ENCODE measurements around the gene GPR156. TPM values are rescaled to one million over a fixed set of nuclear protein-coding genes. Genes with fewer than 3 reads are reported as not detected.
"Not testable (repeated sequence)": the region's sequence is repeated elsewhere in the genome, so short reads cannot be mapped to it uniquely, and the experiment has no call there.

The GPR156 gene
- total and polyA plus RNA-seq, 10 of the 15 experiments (the other 5 are each of a cell fraction or from before 2014, with no cell fraction given): 0.08 to 0.15 (median 0.11) TPM; not detected in 6

- Histone ChIP-seq H3K27me3 (replicated peaks in 1 of 2; ENCODE audit: control insufficient read depth in 2 of 2, insufficient read depth in 2 of 2, low read length in 1 of 2) (no peaks in the 10 kb centered on the region), H3K36me3 (ENCODE audit: control insufficient read depth in 2 of 2, insufficient read depth in 2 of 2, low read length in 1 of 2) (peaks cover 1 to 6% of the 10 kb centered on the region in 2 experiments; a peak in 2 of 4 replicates), H2AFZ (ENCODE audit: control insufficient read depth, low read depth, low read length) (no peak overlapping the region), H3K4me3 (no peak overlapping the region), H3K9ac (ENCODE audit: control insufficient read depth, insufficient read depth, low read length) (no peak overlapping the region), H3K4me1 (ENCODE audit: control insufficient read depth, insufficient read depth, low read length) (no peaks in the 10 kb centered on the region), H3K79me2 (ENCODE audit: control insufficient read depth, insufficient read depth, low read length) (no peaks in the 10 kb centered on the region), H3K9me3 (replicated peaks; ENCODE audit: control insufficient read depth, insufficient read depth, low read length) (no peaks in the 10 kb centered on the region; the same call in 2 of the 3 replicates), H4K20me1 (ENCODE audit: control insufficient read depth, insufficient read depth) (no peaks in the 10 kb centered on the region), H3K27ac (ENCODE audit: control insufficient read depth, insufficient read depth) (no peak overlapping the region), H3K4me2 (ENCODE audit: control insufficient read depth, insufficient read depth) (no peak overlapping the region)
- whole genome bisulfite sequencing (ENCODE audit: insufficient coverage, insufficient replicate concordance, low lambda C conversion rate, missing lambda C conversion rate): 100% methylated on average over 1 of the region's 1 CpG
- DNase-seq (ENCODE audit: low read depth, low spot score) (no peak), FAIRE-seq (peak; percentile 52), ATAC-seq (peak; percentile 43; the same call in 1 of the 3 replicates)
- POLR2A ChIA-PET: no interaction called here
- RAD21 ChIA-PET (ENCODE audit: unreplicated experiment): no interaction called here
- TF ChIP-seq ATF7 (IDR thresholded peaks at IDR 0.05; ENCODE audit: low read depth): 0 out of 2 replicates have a peak, but pooled peaks have one; percentile 45
- no peak for TF ChIP-seq BMI1 (IDR thresholded peaks at IDR 0.05; ENCODE audit: borderline replicate concordance)
- SMC1A ChIA-PET (ENCODE audit: uncharacterized antibody, unreplicated experiment): no interaction called here
- no TSS peak for BruUV-seq (replicated peaks)
- in situ Hi-C loops (cut with MboI) (no loop called here), intact Hi-C loops (cut with micrococcal nuclease; ENCODE audit: unreplicated experiment) (no loop called here)
- CTCF ChIA-PET: no interaction called here
Measured at GRCh38 chr3:120324190-120324589, 39.2 kb upstream of the GPR156 start.

- peak; percentile 41 for ATAC-seq
- H3K4me1 ChIP-seq (ENCODE audit: control insufficient read depth, insufficient read depth, low read length); H3K36me3 ChIP-seq (ENCODE audit: control insufficient read depth in 2 of 2, insufficient read depth in 2 of 2, low read length in 1 of 2); FAIRE-seq; H4K20me1 ChIP-seq (ENCODE audit: control insufficient read depth, insufficient read depth); in situ Hi-C loops (cut with MboI); H2AFZ ChIP-seq (ENCODE audit: control insufficient read depth, low read depth, low read length); POLR2A ChIA-PET; H3K27ac ChIP-seq (ENCODE audit: control insufficient read depth, insufficient read depth); intact Hi-C loops (cut with micrococcal nuclease; ENCODE audit: unreplicated experiment); H3K27me3 ChIP-seq (replicated peaks in 1 of 2; ENCODE audit: control insufficient read depth in 2 of 2, insufficient read depth in 2 of 2, low read length in 1 of 2); H3K9me3 ChIP-seq (replicated peaks; ENCODE audit: control insufficient read depth, insufficient read depth, low read length); H3K4me3 ChIP-seq; BruUV-seq (replicated peaks); H3K9ac ChIP-seq (ENCODE audit: control insufficient read depth, insufficient read depth, low read length); DNase-seq (ENCODE audit: low read depth, low spot score); SMC1A ChIA-PET (ENCODE audit: uncharacterized antibody, unreplicated experiment); H3K79me2 ChIP-seq (ENCODE audit: control insufficient read depth, insufficient read depth, low read length); RAD21 ChIA-PET (ENCODE audit: unreplicated experiment); H3K4me2 ChIP-seq (ENCODE audit: control insufficient read depth, insufficient read depth); CTCF ChIA-PET: not testable (repeated sequence)
- 35% methylated on average over 4 of the region's 4 CpGs for WGBS (ENCODE audit: insufficient coverage, insufficient replicate concordance, low lambda C conversion rate, missing lambda C conversion rate)
- TF ChIP-seq MEF2B (IDR thresholded peaks at IDR 0.05; ENCODE audit: partially characterized antibody, poor library complexity, severe bottlenecking): peak; percentile 46
Measured at GRCh38 chr3:120323761-120324160, 38.7 kb upstream of the GPR156 start.

Measured in GM12878 (cell line).